ENCODE data around the gene CTDNEP1. TPM values are rescaled to one million over a fixed set of nuclear protein-coding genes. Genes with fewer than 3 reads are reported as not detected.
A peak's percentile ranks its signal among the peaks of the same experiment; 100 is the strongest.

CTDNEP1 gene
- total RNA-seq, 2 experiments from 2014 or later: 159 to 160 TPM

GRCh38 chr17:7215136-7215638 lies 36.3 kb downstream of the CTDNEP1 start:
- Mint-ChIP-seq H3K36me3 (ENCODE audit: low read depth) (peaks cover 2% of the 10 kb centered on the region), H3K9me3 (no peaks in the 10 kb centered on the region), H3K4me3 (peak overlapping the region; percentile 82), H3K27ac (peak overlapping the region; percentile 91), H3K4me1 (ENCODE audit: low read depth) (peaks cover 63% of the 10 kb centered on the region), H3K27me3 (peaks cover 5% of the 10 kb centered on the region)
- intact Hi-C loops (cut with micrococcal nuclease): no loop called here
- TF ChIP-seq CTCF (IDR thresholded peaks at IDR 0.05): peak; percentile 9
- ATAC-seq: no peak
- ChIA-PET POLR2A (interaction anchor here (1.0 to 13.2 kb wide), 2 partner anchors 22 to 93 kb away, joined by 3 to 261 read pairs; partner anchors contain the start of genes DVL2, GABARAP and PHF23), CTCF (interaction anchor here (1.7 to 1.9 kb wide), 2 partner anchors 81 to 169 kb away, joined by 6 read pairs; no protein-coding TSS in a partner anchor)
- no peak for DNase-seq

- Mint-ChIP-seq H3K27ac (peak overlapping the region; percentile 91), H3K4me1 (ENCODE audit: low read depth) (peaks cover 62% of the 10 kb centered on the region), H3K27me3 (peaks cover 8% of the 10 kb centered on the region), H3K36me3 (ENCODE audit: low read depth) (no peaks in the 10 kb centered on the region), H3K9me3 (no peaks in the 10 kb centered on the region), H3K4me3 (peak overlapping the region; percentile 82)
- POLR2A ChIA-PET: interaction anchor here (0.8 to 13.2 kb wide), 4 partner anchors 9 to 115 kb away, joined by 3 to 261 read pairs (median 4); partner anchors contain the start of genes DVL2, GABARAP and PHF23
- intact Hi-C loops (cut with micrococcal nuclease): no loop called here
- peak; percentile 85 for ATAC-seq
- peak; percentile 100 for DNase-seq
- TF ChIP-seq CTCF (IDR thresholded peaks at IDR 0.05): peak; percentile 67
- CTCF ChIA-PET: interaction anchor here (1.5 to 2.1 kb wide), 3 partner anchors 20 to 169 kb away, joined by 4 to 7 read pairs (median 6); partner anchors contain the start of gene DVL2
These were observed 37.0 kb downstream of the CTDNEP1 start for GRCh38 chr17:7214300-7215135.

DNA sequence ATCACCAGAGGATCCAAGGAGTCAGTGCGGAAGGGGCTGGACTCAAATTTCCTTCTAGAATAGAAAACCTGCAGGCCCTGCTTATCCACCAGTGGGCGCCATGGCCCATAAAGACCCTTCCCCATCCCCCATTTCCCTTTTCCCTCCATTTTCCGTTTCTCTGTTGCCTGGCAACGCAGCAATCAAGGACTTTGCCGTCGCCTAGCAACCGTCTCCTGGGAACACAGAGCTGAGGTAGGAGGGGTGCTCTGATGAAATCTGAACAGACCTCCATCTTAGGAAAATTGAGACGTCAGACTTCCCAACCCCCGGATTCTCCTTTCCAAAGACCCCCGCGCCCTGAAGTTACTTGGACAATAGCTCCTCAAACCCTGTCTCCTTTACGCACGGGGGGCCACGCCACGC lies 37.6 kb downstream of the CTDNEP1 start:
- no peak for DNase-seq
- no peaks in the 10 kb centered on the region for H3K36me3 Mint-ChIP-seq (ENCODE audit: low read depth)
- ChIA-PET CTCF (interaction anchor here (1.5 to 2.1 kb wide), 3 partner anchors 21 to 168 kb away, joined by 4 to 7 read pairs (median 6); partner anchors contain the start of gene DVL2), POLR2A (interaction anchor here (0.8 to 13.2 kb wide), 4 partner anchors 8 to 116 kb away, joined by 3 to 261 read pairs (median 4); partner anchors contain the start of genes DVL2, GABARAP and PHF23)
- peak overlapping the region; percentile 82 for H3K4me3 Mint-ChIP-seq
- intact Hi-C loops (cut with micrococcal nuclease): no loop called here
- H3K9me3 Mint-ChIP-seq: no peaks in the 10 kb centered on the region
- peak; percentile 45 for TF ChIP-seq CTCF (IDR thresholded peaks at IDR 0.05)
- H3K4me1 Mint-ChIP-seq (ENCODE audit: low read depth): peaks cover 56% of the 10 kb centered on the region
- ATAC-seq: no peak
- peaks cover 8% of the 10 kb centered on the region for H3K27me3 Mint-ChIP-seq
- peak overlapping the region; percentile 91 for H3K27ac Mint-ChIP-seq

DNA sequence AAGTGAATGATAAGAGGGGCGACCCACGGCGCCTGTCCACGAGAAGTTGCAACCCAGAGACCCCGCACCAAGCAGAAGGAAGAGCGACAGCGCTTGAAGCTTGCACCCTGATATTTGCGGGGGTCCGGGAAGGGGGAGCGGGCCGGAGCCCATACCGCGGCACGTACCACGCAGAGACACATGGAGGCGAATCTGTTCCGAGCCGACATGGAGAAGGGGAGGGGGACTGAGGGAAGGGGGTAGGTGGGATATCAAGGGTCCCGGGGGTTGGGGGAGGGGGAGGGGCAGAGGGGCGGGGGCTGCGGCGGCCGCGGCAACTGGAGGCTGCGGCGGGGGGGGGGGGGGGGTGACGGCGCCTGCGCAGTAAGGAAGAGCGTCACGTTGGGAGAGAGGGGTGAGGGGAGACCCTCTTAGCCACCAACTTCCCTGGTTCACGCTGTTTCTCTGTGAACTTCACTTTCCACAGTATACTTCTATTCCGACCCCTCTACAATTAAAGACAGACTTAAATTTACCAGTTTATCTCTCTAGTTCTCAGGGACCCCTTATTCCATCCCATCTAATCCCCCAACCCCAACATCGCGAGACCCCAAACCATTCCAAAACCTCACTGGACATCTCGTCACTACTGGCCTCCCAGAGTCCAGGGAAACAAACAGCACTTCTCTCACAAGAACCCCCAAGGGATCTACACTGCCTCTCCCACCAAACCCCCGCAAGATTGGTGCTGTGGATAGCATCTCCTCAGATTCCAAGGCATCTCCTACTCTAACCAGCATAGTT lies 39.9 kb downstream of the CTDNEP1 start:
- peaks cover 38% of the 10 kb centered on the region for H3K4me1 Mint-ChIP-seq (ENCODE audit: low read depth)
- ATAC-seq (no peak), DNase-seq (no peak)
- TF ChIP-seq CTCF (IDR thresholded peaks at IDR 0.05): no peak
- no peaks in the 10 kb centered on the region for H3K9me3 Mint-ChIP-seq
- H3K27ac Mint-ChIP-seq: no peak overlapping the region
- CTCF ChIA-PET: no interaction called here
- no peaks in the 10 kb centered on the region for H3K36me3 Mint-ChIP-seq (ENCODE audit: low read depth)
- intact Hi-C loops (cut with micrococcal nuclease): no loop called here
- no peak overlapping the region for H3K4me3 Mint-ChIP-seq
- peaks cover 8% of the 10 kb centered on the region for H3K27me3 Mint-ChIP-seq
- POLR2A ChIA-PET: no interaction called here
